ENCODE data around the gene RBM5. TPM values are rescaled to one million over a fixed set of nuclear protein-coding genes. Genes with fewer than 3 reads are reported as not detected.

RBM5 gene
- total RNA-seq, 1 donor from 2014 or later, result 213 TPM

- no peaks in the 10 kb centered on the region for H3K9me3 Mint-ChIP-seq (ENCODE audit: unreplicated experiment)
- TF ChIP-seq, protein P1, sequence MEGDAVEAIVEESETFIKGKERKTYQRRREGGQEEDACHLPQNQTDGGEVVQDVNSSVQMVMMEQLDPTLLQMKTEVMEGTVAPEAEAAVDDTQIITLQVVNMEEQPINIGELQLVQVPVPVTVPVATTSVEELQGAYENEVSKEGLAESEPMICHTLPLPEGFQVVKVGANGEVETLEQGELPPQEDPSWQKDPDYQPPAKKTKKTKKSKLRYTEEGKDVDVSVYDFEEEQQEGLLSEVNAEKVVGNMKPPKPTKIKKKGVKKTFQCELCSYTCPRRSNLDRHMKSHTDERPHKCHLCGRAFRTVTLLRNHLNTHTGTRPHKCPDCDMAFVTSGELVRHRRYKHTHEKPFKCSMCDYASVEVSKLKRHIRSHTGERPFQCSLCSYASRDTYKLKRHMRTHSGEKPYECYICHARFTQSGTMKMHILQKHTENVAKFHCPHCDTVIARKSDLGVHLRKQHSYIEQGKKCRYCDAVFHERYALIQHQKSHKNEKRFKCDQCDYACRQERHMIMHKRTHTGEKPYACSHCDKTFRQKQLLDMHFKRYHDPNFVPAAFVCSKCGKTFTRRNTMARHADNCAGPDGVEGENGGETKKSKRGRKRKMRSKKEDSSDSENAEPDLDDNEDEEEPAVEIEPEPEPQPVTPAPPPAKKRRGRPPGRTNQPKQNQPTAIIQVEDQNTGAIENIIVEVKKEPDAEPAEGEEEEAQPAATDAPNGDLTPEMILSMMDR (IDR thresholded peaks at IDR 0.05), result no peak
- peak overlapping the region; percentile 63 for H3K4me3 Mint-ChIP-seq (ENCODE audit: unreplicated experiment)
- H3K27me3 Mint-ChIP-seq (ENCODE audit: unreplicated experiment), result peaks cover 23% of the 10 kb centered on the region
- no peak for DNase-seq (ENCODE audit: extremely low spot score, unreplicated experiment)
- no peak overlapping the region for H3K27ac Mint-ChIP-seq (ENCODE audit: unreplicated experiment)
- peaks cover 38% of the 10 kb centered on the region for H3K4me1 Mint-ChIP-seq (ENCODE audit: unreplicated experiment)
- no peaks in the 10 kb centered on the region for H3K36me3 Mint-ChIP-seq (ENCODE audit: unreplicated experiment)
Observed at GRCh38 chr3:50153782-50154475, 65.2 kb downstream of the RBM5 start.

GRCh38 chr3:50154476-50154839 is 65.7 kb downstream of the RBM5 start:
- Mint-ChIP-seq H3K36me3 (ENCODE audit: unreplicated experiment) (no peaks in the 10 kb centered on the region), H3K4me1 (ENCODE audit: unreplicated experiment) (peaks cover 38% of the 10 kb centered on the region), H3K4me3 (ENCODE audit: unreplicated experiment) (peak overlapping the region; percentile 63), H3K9me3 (ENCODE audit: unreplicated experiment) (no peaks in the 10 kb centered on the region), H3K27ac (ENCODE audit: unreplicated experiment) (no peak overlapping the region), H3K27me3 (ENCODE audit: unreplicated experiment) (peaks cover 23% of the 10 kb centered on the region)
- TF ChIP-seq, protein P1 (IDR thresholded peaks at IDR 0.05), result peak; percentile 9
- no peak for DNase-seq (ENCODE audit: extremely low spot score, unreplicated experiment)

GRCh38 chr3:50154840-50155490 is 66.2 kb downstream of the RBM5 start, which contains the start of gene SEMA3F:
Gene SEMA3F (plus strand): TSS chr3:50155324. CDS start chr3:50159623, 4,299 bp downstream.
- DNase-seq (ENCODE audit: extremely low spot score, unreplicated experiment), result no peak
- Mint-ChIP-seq H3K36me3 (ENCODE audit: unreplicated experiment) (no peaks in the 10 kb centered on the region), H3K27me3 (ENCODE audit: unreplicated experiment) (peaks cover 23% of the 10 kb centered on the region), H3K9me3 (ENCODE audit: unreplicated experiment) (no peaks in the 10 kb centered on the region), H3K4me1 (ENCODE audit: unreplicated experiment) (peaks cover 38% of the 10 kb centered on the region), H3K4me3 (ENCODE audit: unreplicated experiment) (peak within 1 kb of the TSS; percentile 73), H3K27ac (ENCODE audit: unreplicated experiment) (no peak within 1 kb of the TSS)
- TF ChIP-seq, protein P1 (IDR thresholded peaks at IDR 0.05), result peak; percentile 20

GRCh38 chr3:50155491-50155878 is 66.8 kb downstream of the RBM5 start:
- DNase-seq (ENCODE audit: extremely low spot score, unreplicated experiment), result no peak
- Mint-ChIP-seq H3K4me3 (ENCODE audit: unreplicated experiment) (peak overlapping the region; percentile 73), H3K27ac (ENCODE audit: unreplicated experiment) (no peak overlapping the region), H3K9me3 (ENCODE audit: unreplicated experiment) (no peaks in the 10 kb centered on the region), H3K27me3 (ENCODE audit: unreplicated experiment) (peaks cover 23% of the 10 kb centered on the region), H3K4me1 (ENCODE audit: unreplicated experiment) (peaks cover 33% of the 10 kb centered on the region), H3K36me3 (ENCODE audit: unreplicated experiment) (no peaks in the 10 kb centered on the region)
- TF ChIP-seq, protein P1 (IDR thresholded peaks at IDR 0.05), result no peak

- no peak for DNase-seq (ENCODE audit: extremely low spot score, unreplicated experiment)
- no peak overlapping the region for H3K27ac Mint-ChIP-seq (ENCODE audit: unreplicated experiment)
- H3K4me1 Mint-ChIP-seq (ENCODE audit: unreplicated experiment), result peaks cover 31% of the 10 kb centered on the region
- H3K27me3 Mint-ChIP-seq (ENCODE audit: unreplicated experiment), result peaks cover 23% of the 10 kb centered on the region
- TF ChIP-seq, protein P1 (IDR thresholded peaks at IDR 0.05), result no peak
- H3K9me3 Mint-ChIP-seq (ENCODE audit: unreplicated experiment), result no peaks in the 10 kb centered on the region
- H3K4me3 Mint-ChIP-seq (ENCODE audit: unreplicated experiment), result peak overlapping the region; percentile 73
- no peaks in the 10 kb centered on the region for H3K36me3 Mint-ChIP-seq (ENCODE audit: unreplicated experiment)
Observed at GRCh38 chr3:50155891-50156290, 67.2 kb downstream of the RBM5 start.
